HG03469 (cell line): ENCODE data around the gene EDC3.

ENCODE experiments used
- ATAC-seq: cut with Tn5 transposase; IDR thresholded peaks from one replicate; pipeline ENCODE4 v1.9.1; 2021; ENCODE audit warnings: mild to moderate bottlenecking, moderate library complexity, moderate number of reproducible peaks; ENCODE audit not compliant: unreplicated experiment

EDC3 gene

GRCh38 chr15:74585191-74585590 is 110.6 kb downstream of the EDC3 start:
- no peak for ATAC-seq

- ATAC-seq: no peak
Observed at GRCh38 chr15:74584779-74585178, 111.0 kb downstream of the EDC3 start.

DNA sequence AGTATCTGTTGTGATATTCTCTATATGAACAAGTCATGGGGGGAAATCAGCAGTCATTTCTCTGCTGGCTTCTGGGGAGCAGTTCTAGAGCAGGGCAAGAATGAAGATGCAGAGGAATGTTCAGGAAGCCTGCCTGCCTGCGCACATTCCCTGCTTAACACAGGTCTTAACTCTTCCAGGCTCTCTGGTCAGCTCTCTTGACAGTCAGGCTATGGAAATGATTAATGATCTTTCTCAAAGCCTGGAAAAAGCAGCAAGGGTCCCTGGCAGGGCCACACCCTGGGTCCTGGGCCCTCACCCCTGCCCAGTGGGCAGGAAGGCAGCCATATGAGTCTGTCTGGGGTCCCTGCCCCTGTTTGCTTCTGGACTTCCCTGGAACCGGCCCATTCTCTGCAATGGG is 111.6 kb downstream of the EDC3 start:
- ATAC-seq: no peak
